Measurements from ENCODE around the gene HDAC11.

DNA sequence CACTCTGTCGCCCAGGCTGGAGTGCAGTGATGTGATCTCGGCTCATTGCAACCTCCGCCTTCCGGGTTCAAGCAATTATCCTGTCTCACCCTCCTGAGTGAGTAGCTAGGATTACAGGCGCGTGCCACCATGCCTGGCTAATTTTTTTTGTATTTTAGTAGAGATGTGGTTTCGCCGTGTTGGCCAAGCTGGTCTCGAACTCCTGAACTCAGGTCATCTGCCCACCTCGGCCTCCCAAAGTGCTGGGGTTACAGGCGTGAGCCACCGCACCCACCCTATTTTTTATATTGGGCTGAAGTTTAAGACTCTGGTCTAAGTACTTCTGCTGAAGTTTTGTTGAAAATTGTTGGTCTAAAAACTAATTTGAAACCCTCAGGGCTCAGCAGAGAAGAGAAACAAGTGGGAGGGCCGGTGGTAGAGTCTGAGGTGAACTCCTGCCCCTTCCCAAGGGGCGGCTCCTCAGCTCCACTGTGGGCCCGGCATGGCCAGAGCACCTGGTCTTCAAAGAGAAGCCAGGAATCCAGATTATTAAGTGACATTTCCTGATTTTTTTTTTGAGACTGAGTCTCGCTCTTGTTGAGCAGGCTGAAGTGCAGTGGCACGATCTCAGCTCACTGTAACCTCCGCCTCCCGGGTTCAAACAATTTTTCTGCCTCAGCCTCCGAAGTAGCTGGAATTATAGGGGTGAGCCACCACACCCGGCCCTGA is 4.0 kb downstream of the HDAC11 start:
- no peak for TF ChIP-seq EZH2 (IDR thresholded peaks at IDR 0.05; ENCODE audit: insufficient read depth, poor library complexity, severe bottlenecking)
- no peak for TF ChIP-seq EZH2phosphoT487 (IDR thresholded peaks at IDR 0.05; ENCODE audit: insufficient read depth, low read depth)

Data from GM23248 (cell line).